ENCODE data around the gene SHTN1. TPM values are rescaled to one million over a fixed set of nuclear protein-coding genes. Genes with fewer than 3 reads are reported as not detected.

SHTN1 gene
- total RNA-seq, 1 experiment from 2014 or later: 67.8 TPM

DNA sequence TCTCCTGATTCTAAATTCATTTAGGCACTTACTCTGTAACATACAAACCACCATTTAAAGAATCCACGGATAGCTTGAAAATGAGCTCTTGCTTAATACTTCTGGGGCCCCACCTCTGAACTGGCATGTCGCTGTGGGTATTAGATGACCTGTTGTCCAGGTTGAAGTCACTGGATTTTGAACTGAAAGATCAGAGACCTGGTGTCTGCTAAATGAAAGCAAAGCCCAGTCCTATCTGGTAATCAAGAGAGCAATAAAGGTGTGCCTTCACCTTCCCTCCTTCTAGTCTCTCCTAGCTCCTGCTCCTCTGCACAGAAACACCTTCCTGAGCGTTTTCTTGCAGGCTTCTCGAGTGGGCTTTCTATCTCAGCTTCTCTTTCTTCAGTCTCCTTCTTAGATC is 151.3 kb downstream of the SHTN1 start:
- ChIA-PET POLR2A (no interaction called here), CTCF (interaction anchor here (0.7 kb wide), 1 partner anchor 49 kb away, joined by 5 read pairs; no protein-coding TSS in a partner anchor)
- Histone ChIP-seq H3K36me3 (ENCODE audit: control insufficient read depth, insufficient read depth, low read length) (peaks cover 5% of the 10 kb centered on the region; the same call in 1 of the 2 replicates), H3K27me3 (ENCODE audit: control insufficient read depth, insufficient read depth, low read length) (no peaks in the 10 kb centered on the region), H3K4me1 (ENCODE audit: control insufficient read depth, insufficient read depth, low read length) (peaks cover 5% of the 10 kb centered on the region), H3K4me3 (ENCODE audit: low read depth in 2 of 2, low read length in 2 of 2) (no peak overlapping the region), H3K27ac (ENCODE audit: low read length) (no peak overlapping the region), H3K9me3 (ENCODE audit: control insufficient read depth, insufficient read depth, low read depth, low read length) (no peaks in the 10 kb centered on the region)
- in situ Hi-C loops (cut with HindIII; ENCODE audit: low pct_unique_long_range_greater_than_20kb, low sequenced_read_pairs): no loop called here
- no TSS peak for BruUV-seq (replicated peaks)
- intact Hi-C loops (cut with micrococcal nuclease; ENCODE audit: unreplicated experiment): no loop called here
- ATAC-seq (no peak), DNase-seq (ENCODE audit: low read depth, low spot score) (no peak)
- no peak for TF ChIP-seq POLR2AphosphoS5 (IDR thresholded peaks at IDR 0.05; ENCODE audit: low read depth, low read length)
- TF ChIP-seq, protein P1, sequence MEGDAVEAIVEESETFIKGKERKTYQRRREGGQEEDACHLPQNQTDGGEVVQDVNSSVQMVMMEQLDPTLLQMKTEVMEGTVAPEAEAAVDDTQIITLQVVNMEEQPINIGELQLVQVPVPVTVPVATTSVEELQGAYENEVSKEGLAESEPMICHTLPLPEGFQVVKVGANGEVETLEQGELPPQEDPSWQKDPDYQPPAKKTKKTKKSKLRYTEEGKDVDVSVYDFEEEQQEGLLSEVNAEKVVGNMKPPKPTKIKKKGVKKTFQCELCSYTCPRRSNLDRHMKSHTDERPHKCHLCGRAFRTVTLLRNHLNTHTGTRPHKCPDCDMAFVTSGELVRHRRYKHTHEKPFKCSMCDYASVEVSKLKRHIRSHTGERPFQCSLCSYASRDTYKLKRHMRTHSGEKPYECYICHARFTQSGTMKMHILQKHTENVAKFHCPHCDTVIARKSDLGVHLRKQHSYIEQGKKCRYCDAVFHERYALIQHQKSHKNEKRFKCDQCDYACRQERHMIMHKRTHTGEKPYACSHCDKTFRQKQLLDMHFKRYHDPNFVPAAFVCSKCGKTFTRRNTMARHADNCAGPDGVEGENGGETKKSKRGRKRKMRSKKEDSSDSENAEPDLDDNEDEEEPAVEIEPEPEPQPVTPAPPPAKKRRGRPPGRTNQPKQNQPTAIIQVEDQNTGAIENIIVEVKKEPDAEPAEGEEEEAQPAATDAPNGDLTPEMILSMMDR (IDR thresholded peaks at IDR 0.05): no peak
- TF ChIP-seq SIN3A (IDR thresholded peaks at IDR 0.05; ENCODE audit: borderline replicate concordance, insufficient read depth, low read depth, low read length): no peak
- no peak for TF ChIP-seq TCF7L2 (IDR thresholded peaks at IDR 0.05; ENCODE audit: low read depth, low read length)
- TF ChIP-seq, protein P2, sequence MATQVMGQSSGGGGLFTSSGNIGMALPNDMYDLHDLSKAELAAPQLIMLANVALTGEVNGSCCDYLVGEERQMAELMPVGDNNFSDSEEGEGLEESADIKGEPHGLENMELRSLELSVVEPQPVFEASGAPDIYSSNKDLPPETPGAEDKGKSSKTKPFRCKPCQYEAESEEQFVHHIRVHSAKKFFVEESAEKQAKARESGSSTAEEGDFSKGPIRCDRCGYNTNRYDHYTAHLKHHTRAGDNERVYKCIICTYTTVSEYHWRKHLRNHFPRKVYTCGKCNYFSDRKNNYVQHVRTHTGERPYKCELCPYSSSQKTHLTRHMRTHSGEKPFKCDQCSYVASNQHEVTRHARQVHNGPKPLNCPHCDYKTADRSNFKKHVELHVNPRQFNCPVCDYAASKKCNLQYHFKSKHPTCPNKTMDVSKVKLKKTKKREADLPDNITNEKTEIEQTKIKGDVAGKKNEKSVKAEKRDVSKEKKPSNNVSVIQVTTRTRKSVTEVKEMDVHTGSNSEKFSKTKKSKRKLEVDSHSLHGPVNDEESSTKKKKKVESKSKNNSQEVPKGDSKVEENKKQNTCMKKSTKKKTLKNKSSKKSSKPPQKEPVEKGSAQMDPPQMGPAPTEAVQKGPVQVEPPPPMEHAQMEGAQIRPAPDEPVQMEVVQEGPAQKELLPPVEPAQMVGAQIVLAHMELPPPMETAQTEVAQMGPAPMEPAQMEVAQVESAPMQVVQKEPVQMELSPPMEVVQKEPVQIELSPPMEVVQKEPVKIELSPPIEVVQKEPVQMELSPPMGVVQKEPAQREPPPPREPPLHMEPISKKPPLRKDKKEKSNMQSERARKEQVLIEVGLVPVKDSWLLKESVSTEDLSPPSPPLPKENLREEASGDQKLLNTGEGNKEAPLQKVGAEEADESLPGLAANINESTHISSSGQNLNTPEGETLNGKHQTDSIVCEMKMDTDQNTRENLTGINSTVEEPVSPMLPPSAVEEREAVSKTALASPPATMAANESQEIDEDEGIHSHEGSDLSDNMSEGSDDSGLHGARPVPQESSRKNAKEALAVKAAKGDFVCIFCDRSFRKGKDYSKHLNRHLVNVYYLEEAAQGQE (IDR thresholded peaks at IDR 0.05; ENCODE audit: insufficient read depth in 1 of 2, low read depth in 2 of 2, low read length in 1 of 2): no peak

GRCh38 chr10:116853287-116853686 is 151.7 kb downstream of the SHTN1 start:
- ATAC-seq (no peak), DNase-seq (ENCODE audit: low read depth, low spot score) (no peak)
- ChIA-PET CTCF (interaction anchor here (0.7 kb wide), 1 partner anchor 48 kb away, joined by 5 read pairs; no protein-coding TSS in a partner anchor), POLR2A (no interaction called here)
- H3K4me1 ChIP-seq (ENCODE audit: control insufficient read depth, insufficient read depth, low read length): peaks cover 7% of the 10 kb centered on the region
- peaks cover 5% of the 10 kb centered on the region; the same call in 1 of the 2 replicates for H3K36me3 ChIP-seq (ENCODE audit: control insufficient read depth, insufficient read depth, low read length)
- no peaks in the 10 kb centered on the region for H3K9me3 ChIP-seq (ENCODE audit: control insufficient read depth, insufficient read depth, low read depth, low read length)
- TF ChIP-seq POLR2AphosphoS5 (IDR thresholded peaks at IDR 0.05; ENCODE audit: low read depth, low read length) (no peak), TCF7L2 (IDR thresholded peaks at IDR 0.05; ENCODE audit: low read depth, low read length) (no peak), SIN3A (IDR thresholded peaks at IDR 0.05; ENCODE audit: borderline replicate concordance, insufficient read depth, low read depth, low read length) (no peak)
- TF ChIP-seq, protein P2 (IDR thresholded peaks at IDR 0.05; ENCODE audit: insufficient read depth in 1 of 2, low read depth in 2 of 2, low read length in 1 of 2): no peak
- TF ChIP-seq, protein P1 (IDR thresholded peaks at IDR 0.05): no peak
- no TSS peak for BruUV-seq (replicated peaks)
- no peak overlapping the region for H3K4me3 ChIP-seq (ENCODE audit: low read depth in 2 of 2, low read length in 2 of 2)
- H3K27ac ChIP-seq (ENCODE audit: low read length): no peak overlapping the region
- in situ Hi-C loops (cut with HindIII; ENCODE audit: low pct_unique_long_range_greater_than_20kb, low sequenced_read_pairs): no loop called here
- H3K27me3 ChIP-seq (ENCODE audit: control insufficient read depth, insufficient read depth, low read length): no peaks in the 10 kb centered on the region
- intact Hi-C loops (cut with micrococcal nuclease; ENCODE audit: unreplicated experiment): no loop called here
